Thoracic aorta (tissue), 2 donors: ENCODE results near the gene TIPRL. TPM values are rescaled to one million over a fixed set of nuclear protein-coding genes. Genes with fewer than 3 reads are reported as not detected.

Experiments
- ATAC-seq: fragments of 150-250 bp; one replicate; pipeline ENCODE4 v1.8.0; 2017; ENCODE audit warnings: low read depth; ENCODE audit not compliant: insufficient number of reproducible peaks, low FRiP score
- DNase-seq: peaks from one replicate; pipeline ENCODE4 v3.0.0-alpha.2; 2020; ENCODE audit warnings: low spot score
- H3K27ac ChIP-seq, 2 donors: fragments of 200-600 bp; sonication (generic); 1 replicate in 1 of 2; 2 replicates in 1 of 2; pipeline ENCODE4 v1.5.1; 2016; ENCODE audit warnings: mild to moderate bottlenecking in 2 of 2, moderate library complexity in 2 of 2
- H3K27me3 ChIP-seq: fragments of 200-600 bp; sonication (generic); replicated peaks from 2 replicates; pipeline ENCODE4 v1.6.0; 2016; ENCODE audit warnings: mild to moderate bottlenecking; ENCODE audit not compliant: insufficient read depth
- H3K36me3 ChIP-seq: fragments of 200-600 bp; sonication (generic); one replicate; pipeline ENCODE4 v1.5.1; 2016
- H3K4me1 ChIP-seq, 2 donors: fragments of 200-600 bp; sonication (generic); 1 replicate in 1 of 2; 2 replicates in 1 of 2; pipeline versions ENCODE4 v1.5.1 to v1.6.0; 2016; ENCODE audit warnings: low read depth in 2 of 2, mild to moderate bottlenecking in 1 of 2; ENCODE audit not compliant: control insufficient read depth in 1 of 2
- H3K4me3 ChIP-seq: fragments of 200-600 bp; sonication (generic); 2 replicates; pipeline ENCODE4 v1.5.1; 2016; ENCODE audit warnings: mild to moderate bottlenecking
- H3K9me3 ChIP-seq: fragments of 200-600 bp; sonication (generic); 2 replicates; pipeline ENCODE4 v1.5.1; 2016
- total RNA-seq, 2 donors: library from RNA; depleted of rRNA; stranded (reverse); fragments of >200 nt; gene quantifications; one replicate each; pipeline versions ENCODE4 v1.1.0 to v1.2.3, GENCODE V29; 2016
- TF ChIP-seq, protein P1 (sequence below): fragments of 200-600 bp; sonication (generic); IDR thresholded peaks from one replicate; pipeline ENCODE4 v1.5.1; 2019; ENCODE audit warnings: antibody characterized with exemption

TIPRL gene
- total RNA-seq, 2 donors from 2014 or later: 18.5 to 22.9 TPM

- H3K4me3 ChIP-seq: no peak overlapping the region
- no peaks in the 10 kb centered on the region for H3K36me3 ChIP-seq
- DNase-seq: no peak
Observed at GRCh38 chr1:168170564-168171508, 7.9 kb upstream of the TIPRL start.

GRCh38 chr1:168172250-168172915 lies 6.4 kb upstream of the TIPRL start:
- no peak overlapping the region for H3K4me3 ChIP-seq
- H3K9me3 ChIP-seq: no peaks in the 10 kb centered on the region
- no peaks in the 10 kb centered on the region for H3K27me3 ChIP-seq
- H3K27ac ChIP-seq: no peak overlapping the region
- ATAC-seq (no peak), DNase-seq (no peak)
- TF ChIP-seq, protein P1, sequence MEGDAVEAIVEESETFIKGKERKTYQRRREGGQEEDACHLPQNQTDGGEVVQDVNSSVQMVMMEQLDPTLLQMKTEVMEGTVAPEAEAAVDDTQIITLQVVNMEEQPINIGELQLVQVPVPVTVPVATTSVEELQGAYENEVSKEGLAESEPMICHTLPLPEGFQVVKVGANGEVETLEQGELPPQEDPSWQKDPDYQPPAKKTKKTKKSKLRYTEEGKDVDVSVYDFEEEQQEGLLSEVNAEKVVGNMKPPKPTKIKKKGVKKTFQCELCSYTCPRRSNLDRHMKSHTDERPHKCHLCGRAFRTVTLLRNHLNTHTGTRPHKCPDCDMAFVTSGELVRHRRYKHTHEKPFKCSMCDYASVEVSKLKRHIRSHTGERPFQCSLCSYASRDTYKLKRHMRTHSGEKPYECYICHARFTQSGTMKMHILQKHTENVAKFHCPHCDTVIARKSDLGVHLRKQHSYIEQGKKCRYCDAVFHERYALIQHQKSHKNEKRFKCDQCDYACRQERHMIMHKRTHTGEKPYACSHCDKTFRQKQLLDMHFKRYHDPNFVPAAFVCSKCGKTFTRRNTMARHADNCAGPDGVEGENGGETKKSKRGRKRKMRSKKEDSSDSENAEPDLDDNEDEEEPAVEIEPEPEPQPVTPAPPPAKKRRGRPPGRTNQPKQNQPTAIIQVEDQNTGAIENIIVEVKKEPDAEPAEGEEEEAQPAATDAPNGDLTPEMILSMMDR: no peak
- peaks cover 0 to 18% of the 10 kb centered on the region in 2 donors for H3K4me1 ChIP-seq
- H3K36me3 ChIP-seq: no peaks in the 10 kb centered on the region

More at GRCh38 chr1:168170564-168171508, 7.9 kb upstream of the TIPRL start:
- H3K9me3 ChIP-seq: no peaks in the 10 kb centered on the region
- no peak for ATAC-seq
- H3K27me3 ChIP-seq: no peaks in the 10 kb centered on the region
- TF ChIP-seq, protein P1: no peak
- H3K4me1 ChIP-seq: peaks cover 0 to 21% of the 10 kb centered on the region in 2 donors
- no peak overlapping the region for H3K27ac ChIP-seq

DNA sequence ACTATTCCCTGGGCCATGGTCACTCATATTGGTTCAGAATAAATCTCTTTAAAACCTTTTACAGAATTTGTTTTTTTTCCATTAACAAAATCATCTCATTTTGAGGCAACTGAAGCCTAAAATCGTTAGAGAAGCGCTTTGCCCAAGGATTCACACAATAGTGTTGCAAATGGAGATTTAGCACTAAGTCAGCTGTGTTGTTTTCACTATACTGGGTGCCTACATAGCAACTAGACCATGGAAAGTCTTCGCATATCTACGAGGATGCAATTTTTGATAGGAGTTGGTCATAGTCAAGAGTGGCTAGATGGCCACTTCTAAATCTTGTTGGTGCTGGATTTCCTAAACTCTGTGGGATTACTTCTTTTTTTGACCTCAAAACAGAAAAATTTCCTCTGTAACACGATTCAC lies 530 bp upstream of the TIPRL start:
- Histone ChIP-seq H3K9me3 (no peaks in the 10 kb centered on the region), H3K36me3 (no peaks in the 10 kb centered on the region), H3K27me3 (no peaks in the 10 kb centered on the region), H3K4me1 (peaks cover 4 to 18% of the 10 kb centered on the region in 2 donors), H3K27ac (peak overlapping the region; percentile 86 to 96), H3K4me3 (peak overlapping the region; percentile 82)
- DNase-seq (no peak), ATAC-seq (no peak)
- TF ChIP-seq, protein P1: no peak

- no peaks in the 10 kb centered on the region for H3K36me3 ChIP-seq
- H3K27ac ChIP-seq: peak overlapping the region; percentile 86 to 96
- DNase-seq (no peak), ATAC-seq (no peak)
- H3K27me3 ChIP-seq: no peaks in the 10 kb centered on the region
- TF ChIP-seq, protein P1: no peak
- H3K9me3 ChIP-seq: no peaks in the 10 kb centered on the region
- peaks cover 4 to 18% of the 10 kb centered on the region in 2 donors for H3K4me1 ChIP-seq
- H3K4me3 ChIP-seq: peak overlapping the region; percentile 82
Observed at GRCh38 chr1:168179438-168180147, 831 bp downstream of the TIPRL start.
